ENCODE measurements around the gene PAFAH1B2.

The PAFAH1B2 gene

GRCh38 chr11:117222991-117223740, 79.1 kb downstream of the PAFAH1B2 start:
- DNase-seq = no peak

DNA sequence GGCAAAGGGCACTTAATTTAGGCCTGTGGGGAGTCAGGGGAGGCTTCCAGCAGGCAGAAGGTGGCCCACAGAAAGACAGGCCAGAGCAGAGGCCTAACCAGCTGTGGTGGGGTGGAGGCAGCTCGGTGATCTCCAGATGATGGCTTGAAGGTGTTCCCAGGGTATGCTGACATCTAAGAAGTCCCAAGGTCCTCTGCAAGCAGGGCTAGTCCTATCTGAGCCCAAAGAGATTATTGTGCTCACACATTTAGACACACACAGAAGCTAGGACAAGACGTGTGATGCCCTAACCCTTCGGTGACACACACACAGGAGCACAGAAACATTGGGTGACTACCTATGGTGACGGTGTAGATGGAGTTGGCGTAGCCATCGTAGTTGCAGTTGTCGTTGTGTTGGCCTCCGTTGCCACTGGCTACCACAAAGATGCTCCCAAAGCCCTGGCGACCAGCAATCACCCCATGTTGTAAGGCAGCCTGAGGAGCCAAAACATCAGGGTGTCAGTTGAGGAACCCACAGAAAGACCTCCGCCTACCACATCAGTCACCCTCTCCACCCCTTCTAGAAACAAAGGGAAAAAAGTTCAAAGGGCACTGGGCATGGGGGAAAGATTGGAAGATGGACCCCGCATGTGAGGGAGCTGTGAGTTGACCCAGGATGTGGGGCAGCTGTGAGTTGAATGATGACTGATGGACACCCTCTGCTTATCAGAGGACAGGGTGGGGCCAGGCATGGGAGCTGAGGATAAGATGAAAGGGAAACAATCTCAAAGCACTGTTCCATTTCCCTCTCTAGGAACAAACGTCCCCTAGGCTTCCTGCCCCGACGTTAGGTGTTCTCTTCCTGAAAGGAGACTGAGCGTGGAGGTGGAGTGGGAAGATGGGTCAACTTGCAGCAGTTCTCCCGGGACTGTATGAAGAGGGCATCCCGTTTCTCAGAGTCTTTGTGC, 79.9 kb downstream of the PAFAH1B2 start:
- DNase-seq = no peak

GRCh38 chr11:117225553-117226170, 81.6 kb downstream of the PAFAH1B2 start:
- no peak for DNase-seq

Measured in fibroblast of skin of back (primary cell).